H1 (cell line): ENCODE results near the gene PTBP3. TPM values are rescaled to one million over a fixed set of nuclear protein-coding genes. Genes with fewer than 3 reads are reported as not detected.

ENCODE experiments used
- CTCF ChIA-PET: fragments of 300-600 bp; sonication (Branson Sonifier 250); formaldehyde crosslinking; loops from one replicate; lab custom pipeline; 2021; ENCODE audit not compliant: partially characterized antibody; lab: Charles Lee
- POLR2A ChIA-PET: fragments of 300-600 bp; sonication (Branson Sonifier 250); formaldehyde crosslinking; loops from one replicate; lab custom pipeline; 2021; ENCODE audit warnings: inconsistent platforms; ENCODE audit not compliant: partially characterized antibody; lab: Charles Lee
- DNase-seq, 2 experiments: peaks; one replicate each; pipeline versions ENCODE4 v3.0.0 to v3.0.0-alpha.2; 2010 to 2022; ENCODE audit warnings: low spot score in 2 of 2, low read depth in 1 of 2, mixed read lengths in 1 of 2
- FAIRE-seq: peaks from 2 replicates; lab custom pipeline; 2011; peaks lifted over from hg19 to GRCh38; lab: Jason Lieb, UNC
- H2AFZ ChIP-seq: 2 replicates; pipeline ENCODE4 v1.8.1; 2012; ENCODE audit warnings: low read length, inconsistent platforms
- H2AK5ac ChIP-seq: 2 replicates; pipeline ENCODE4 v1.6.1; 2013; ENCODE audit warnings: low read depth, low read length
- H2BK120ac ChIP-seq: replicated peaks from 2 replicates; pipeline ENCODE3; 2013; ENCODE audit warnings: low read depth, low read length, inconsistent platforms
- H2BK12ac ChIP-seq: 2 replicates; pipeline ENCODE4 v1.6.1; 2013; ENCODE audit warnings: low read depth, low read length
- H2BK15ac ChIP-seq: 2 replicates; pipeline ENCODE4 v1.6.1; 2013; ENCODE audit warnings: low read length
- H2BK20ac ChIP-seq: 2 replicates; pipeline ENCODE4 v1.6.1; 2013; ENCODE audit warnings: low read length
- H2BK5ac ChIP-seq: 2 replicates; pipeline ENCODE4 v1.6.1; 2013; ENCODE audit warnings: low read depth, low read length
- H3K14ac ChIP-seq: 2 replicates; pipeline ENCODE4 v1.6.1; 2013; ENCODE audit warnings: inconsistent platforms; ENCODE audit not compliant: insufficient read length
- H3K18ac ChIP-seq: 2 replicates; pipeline ENCODE4 v1.6.1; 2013; ENCODE audit warnings: low read length; ENCODE audit errors: extremely low read depth
- H3K23ac ChIP-seq: 2 replicates; pipeline ENCODE4 v1.6.1; 2013; ENCODE audit warnings: inconsistent platforms; ENCODE audit not compliant: insufficient read length
- H3K23me2 ChIP-seq: 2 replicates; pipeline ENCODE4 v1.6.1; 2013; ENCODE audit warnings: low read depth, low read length
- H3K27ac ChIP-seq: 2 replicates; pipeline ENCODE4 v1.6.1; 2011; ENCODE audit warnings: low read depth, low read length, inconsistent platforms
- H3K27me3 ChIP-seq, 4 experiments: replicated peaks in 1 of 4; 1 replicate in 1 of 4; 2 replicates in 3 of 4; pipeline versions ENCODE4 v1.6.1 to v1.8.1; 2011 to 2013; ENCODE audit warnings: low read length in 3 of 4, mild to moderate bottlenecking in 3 of 4, inconsistent platforms in 2 of 4, mixed read lengths in 2 of 4, moderate library complexity in 1 of 4; ENCODE audit not compliant: control insufficient read depth in 3 of 4, insufficient read depth in 3 of 4; ENCODE audit errors: extremely low read depth in 1 of 4
- H3K36me3 ChIP-seq, 4 experiments: 2 replicates each; pipeline versions ENCODE4 v1.6.1 to v1.8.1; 2011 to 2013; ENCODE audit warnings: mild to moderate bottlenecking in 4 of 4, low read length in 3 of 4, moderate library complexity in 2 of 4, control low read depth in 1 of 4, inconsistent platforms in 1 of 4; ENCODE audit not compliant: insufficient read depth in 4 of 4, control insufficient read depth in 2 of 4
- H3K4ac ChIP-seq: replicated peaks from 2 replicates; pipeline ENCODE3; 2013; ENCODE audit warnings: low read length, low read depth, mixed read lengths, inconsistent platforms; ENCODE audit not compliant: insufficient read length
- H3K4me1 ChIP-seq, 4 experiments: replicated peaks in 1 of 4; 1 replicate in 1 of 4; 2 replicates in 3 of 4; pipeline versions ENCODE4 v1.6.1 to v1.8.1; 2011 to 2013; ENCODE audit warnings: low read length in 3 of 4, inconsistent platforms in 2 of 4, mixed read lengths in 1 of 4; ENCODE audit not compliant: insufficient read depth in 4 of 4, control insufficient read depth in 3 of 4
- H3K4me2 ChIP-seq, 2 experiments: 2 replicates each; pipeline versions ENCODE4 v1.6.1 to v1.8.1; 2011 to 2013; ENCODE audit warnings: low read depth in 2 of 2, low read length in 2 of 2, control low read depth in 1 of 2, inconsistent platforms in 1 of 2, mild to moderate bottlenecking in 1 of 2; ENCODE audit not compliant: insufficient read depth in 1 of 2
- H3K4me3 ChIP-seq, 4 experiments: fragments of 200-600, 300-600 bp in 1 of 4; sonication (generic), shearing (Covaris generic), sonication (Bioruptor Twin) in 1 of 4; 2 replicates each; pipeline versions ENCODE4 v1.5.1 to v1.8.1; 2011 to 2016; ENCODE audit warnings: low read length in 4 of 4, low read depth in 3 of 4, control low read depth in 2 of 4, inconsistent platforms in 2 of 4, mild to moderate bottlenecking in 2 of 4, mixed read lengths in 1 of 4, moderate library complexity in 1 of 4; ENCODE audit not compliant: insufficient read depth in 2 of 4; ENCODE audit errors: extremely low read depth in 1 of 4
- H3K56ac ChIP-seq: replicated peaks from 2 replicates; pipeline ENCODE3; 2013; ENCODE audit warnings: low read depth, mild to moderate bottlenecking, mixed read lengths, low read length, inconsistent platforms; ENCODE audit not compliant: insufficient read length
- H3K79me1 ChIP-seq: 2 replicates; pipeline ENCODE4 v1.6.1; 2013; ENCODE audit warnings: low read depth, low read length, control low read depth
- H3K79me2 ChIP-seq, 2 experiments: 2 replicates each; pipeline versions ENCODE4 v1.6.1 to v1.8.1; 2012 to 2013; ENCODE audit warnings: low read length in 2 of 2, mild to moderate bottlenecking in 2 of 2, inconsistent platforms in 1 of 2; ENCODE audit not compliant: insufficient read depth in 2 of 2, control insufficient read depth in 1 of 2
- H3K9ac ChIP-seq, 4 experiments: replicated peaks in 1 of 4; 1 replicate in 1 of 4; 2 replicates in 3 of 4; pipeline versions ENCODE4 v1.6.1 to v1.8.1; 2011 to 2013; ENCODE audit warnings: low read depth in 3 of 4, low read length in 3 of 4, control low read depth in 2 of 4, mild to moderate bottlenecking in 2 of 4, moderate library complexity in 2 of 4, inconsistent platforms in 1 of 4; ENCODE audit errors: extremely low read depth in 1 of 4
- H3K9me3 ChIP-seq, 2 experiments: 2 replicates each; pipeline versions ENCODE4 v1.6.1 to v1.8.1; 2012 to 2013; ENCODE audit warnings: mild to moderate bottlenecking in 2 of 2, moderate library complexity in 2 of 2, control low read depth in 1 of 2, inconsistent platforms in 1 of 2, low read depth in 1 of 2, low read length in 1 of 2, mixed read lengths in 1 of 2; ENCODE audit not compliant: insufficient read depth in 2 of 2
- H4K20me1 ChIP-seq, 2 experiments: replicated peaks in 1 of 2; 2 replicates each; pipeline versions ENCODE3 to v1.8.1; 2011 to 2013; ENCODE audit warnings: inconsistent platforms in 2 of 2, low read length in 2 of 2, mild to moderate bottlenecking in 1 of 2; ENCODE audit not compliant: insufficient read depth in 2 of 2, control insufficient read depth in 1 of 2
- H4K5ac ChIP-seq: 2 replicates; pipeline ENCODE4 v1.6.1; 2013; ENCODE audit warnings: low read length, low read depth, mixed read lengths, inconsistent platforms; ENCODE audit not compliant: insufficient read length
- H4K8ac ChIP-seq: 2 replicates; pipeline ENCODE4 v1.8.0; 2013; ENCODE audit warnings: mild to moderate bottlenecking, moderate library complexity, low read length, inconsistent platforms; ENCODE audit not compliant: insufficient read depth; ENCODE audit errors: extremely low read depth
- H4K91ac ChIP-seq: replicated peaks from 2 replicates; pipeline ENCODE3; 2013; ENCODE audit warnings: low read length, mixed read lengths, inconsistent platforms; ENCODE audit not compliant: insufficient read length
- HDAC2 ChIP-seq, 2 experiments: fragments of 300-600 bp in 1 of 2; sonication (generic) in 1 of 2; IDR thresholded peaks; 2 replicates each; pipeline ENCODE4 v1.6.1; 2011 to 2012; ENCODE audit warnings: low read depth in 2 of 2, low read length in 2 of 2, mild to moderate bottlenecking in 2 of 2, moderate library complexity in 2 of 2, borderline replicate concordance in 1 of 2, inconsistent platforms in 1 of 2
- KDM1A ChIP-seq: fragments of 200-600, 300-600 bp; sonication (generic); IDR thresholded peaks from 2 replicates; pipeline ENCODE4 v1.7.1; 2016; ENCODE audit warnings: mild to moderate bottlenecking, low read length, borderline replicate concordance
- RFX5 ChIP-seq: IDR thresholded peaks from 2 replicates; pipeline ENCODE4 v1.6.1; 2011; ENCODE audit warnings: low read depth, low read length, improper control_type of control experiment, borderline replicate concordance
- USF2 ChIP-seq: IDR thresholded peaks from 2 replicates; pipeline ENCODE4 v1.6.1; 2011; ENCODE audit warnings: low read length, improper control_type of control experiment
- WGBS, 2 experiments: shearing (Covaris generic) in 1 of 2; methylation state at CpG; one replicate each; pipeline versions ENCODE4 v1.1.6 to v1.1.7; 2013 to 2015; ENCODE audit warnings: low lambda C conversion rate in 2 of 2, mixed read lengths in 2 of 2, inconsistent platforms in 1 of 2, low coverage in 1 of 2, missing lambda C conversion rate in 1 of 2; ENCODE audit not compliant: insufficient replicate concordance in 2 of 2, insufficient coverage in 1 of 2, insufficient read length in 1 of 2; ENCODE audit errors: extremely low coverage in 1 of 2, missing lambda C conversion rate in 1 of 2; 5-methylcytosine and 5-hydroxymethylcytosine counted together
- long read RNA-seq, 2 experiments: library from RNA in 1 of 2; library from capped mRNA in 1 of 2; stranded (forward); transcript quantifications; one replicate each; pipeline ENCODE4 v2.0.0, GENCODE V29; 2021; ENCODE audit warnings: inconsistent platforms in 1 of 2
- polyA minus RNA-seq, 3 experiments: library from RNA; depleted of rRNA, polyadenylated mRNA; stranded (reverse); fragments of >200 nt; gene quantifications; 1 replicate in 2 of 3; 2 replicates in 1 of 3; pipeline ENCODE4 v1.2.3, GENCODE V29; 2011
- polyA plus RNA-seq, 7 experiments: library from polyadenylated mRNA; depleted of rRNA in 3 of 7; stranded (reverse) in 5 of 7; unstranded in 2 of 7; fragments of >200 nt in 5 of 7; fragments of 200-250 nt in 2 of 7; gene quantifications; 1 replicate in 5 of 7; 2 replicates in 1 of 7; 4 replicates in 1 of 7; pipeline versions ENCODE4 v1.2.1 to v1.2.3, GENCODE V29; 2011 to 2013; ENCODE audit warnings: missing spikeins in 2 of 7, mixed read lengths in 2 of 7
- total RNA-seq: library from RNA; stranded (reverse); fragmentation: NEBNext Ultra II Directional; extraction: Animal tissue kit (Norgen Biotek cat#: 25700); gene quantifications from 2 replicates; pipeline ENCODE4 v1.2.1, GENCODE V29; 2021

PTBP3 gene, protein sequence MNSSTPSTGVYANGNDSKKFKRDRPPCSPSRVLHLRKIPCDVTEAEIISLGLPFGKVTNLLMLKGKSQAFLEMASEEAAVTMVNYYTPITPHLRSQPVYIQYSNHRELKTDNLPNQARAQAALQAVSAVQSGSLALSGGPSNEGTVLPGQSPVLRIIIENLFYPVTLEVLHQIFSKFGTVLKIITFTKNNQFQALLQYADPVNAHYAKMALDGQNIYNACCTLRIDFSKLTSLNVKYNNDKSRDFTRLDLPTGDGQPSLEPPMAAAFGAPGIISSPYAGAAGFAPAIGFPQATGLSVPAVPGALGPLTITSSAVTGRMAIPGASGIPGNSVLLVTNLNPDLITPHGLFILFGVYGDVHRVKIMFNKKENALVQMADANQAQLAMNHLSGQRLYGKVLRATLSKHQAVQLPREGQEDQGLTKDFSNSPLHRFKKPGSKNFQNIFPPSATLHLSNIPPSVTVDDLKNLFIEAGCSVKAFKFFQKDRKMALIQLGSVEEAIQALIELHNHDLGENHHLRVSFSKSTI
- total RNA-seq (104 and 124 TPM in 2 replicates), polyA plus RNA-seq (2011; rRNA removed) (51.0 and 87.8 TPM in 2 replicates), polyA minus RNA-seq (2011; rRNA and poly(A)+ RNA removed) (168 and 239 TPM in 2 replicates)
- polyA plus RNA-seq (2011; cell fraction: cytosol; rRNA removed): 35.2 TPM
- 22.6 TPM for polyA plus RNA-seq (2011; cell fraction: nucleus; rRNA removed)
- polyA plus RNA-seq (2012, experiment 1 of 2): 15.7 to 34.2 TPM (median 28.2 TPM) in 4 replicates
- polyA plus RNA-seq (2012, experiment 2 of 2): 2.9 TPM
- 48.2 TPM for polyA plus RNA-seq (2013, experiment 1 of 2)
- polyA plus RNA-seq (2013, experiment 2 of 2): 46.7 TPM
- 51.4 TPM for polyA minus RNA-seq (2011; cell fraction: cytosol; rRNA and poly(A)+ RNA removed)
- polyA minus RNA-seq (2011; cell fraction: nucleus; rRNA and poly(A)+ RNA removed): 56.7 TPM
- long read RNA-seq, experiment 1, full-length matches to known transcripts: 2 of 45 reads
- long read RNA-seq, experiment 1, partial matches to known transcripts: 2 of 45 reads
- long read RNA-seq, experiment 1, other reads (novel, unspliced or antisense): 41 of 45 reads
- long read RNA-seq, experiment 2, full-length matches to known transcripts: 2 of 15 reads
- long read RNA-seq, experiment 2, partial matches to known transcripts: 2 of 15 reads
- long read RNA-seq, experiment 2, other reads (novel, unspliced or antisense): 11 of 15 reads

DNA sequence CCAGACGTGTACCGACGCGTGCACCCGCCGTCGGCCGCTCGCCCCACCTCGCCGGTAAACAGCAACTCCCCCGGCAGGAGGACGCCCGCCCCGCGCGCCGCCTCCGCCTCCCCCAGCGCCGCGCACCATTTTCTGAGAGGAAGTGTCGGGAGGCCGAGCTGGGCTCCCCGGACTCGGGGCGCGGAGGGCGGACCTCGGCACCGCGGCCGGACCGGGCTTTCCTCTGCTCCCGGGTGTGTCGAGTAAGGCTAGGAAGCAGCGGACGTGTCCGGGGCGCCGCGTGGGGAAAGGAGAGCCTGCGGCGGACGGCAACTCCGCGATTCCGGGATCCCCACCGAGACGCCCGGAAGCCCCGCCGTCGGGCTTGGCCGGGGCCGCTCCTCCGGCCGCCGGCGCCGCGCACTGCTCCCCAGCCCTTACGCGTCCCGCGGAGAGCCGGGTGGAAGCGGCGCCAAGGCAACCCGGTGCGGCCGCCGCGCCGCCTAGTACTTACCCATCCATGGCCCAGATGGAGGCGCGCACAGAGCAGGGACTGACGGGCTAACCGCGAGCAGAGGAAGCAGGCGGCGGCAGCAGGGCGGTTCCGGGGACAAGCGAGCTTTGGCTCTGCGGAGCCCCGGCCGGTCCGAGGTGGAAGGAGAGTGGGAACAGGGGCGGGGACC, at the start of gene PTBP3:
TSS of gene PTBP3 (minus strand) at position 643 of the 662 bp plus-strand sequence. CDS start 35,754 bp downstream, outside the sequence.
- WGBS, 2 experiments: 1% methylated on average over 54 of the region's 90 CpGs; no CpG with 5 or more reads in 1 of the 2 experiments
- peaks cover 0 to 4% of the 10 kb centered on the region in 2 experiments for H4K20me1 ChIP-seq
- POLR2A ChIA-PET: interaction anchor here (1.0 to 1.4 kb wide), 5 partner anchors 8 to 153 kb away, joined by 3 to 5 read pairs (median 3); partner anchors contain the start of gene KIAA1958
- peak within 1 kb of the TSS; percentile 95; the same call in 1 of the 2 replicates for H2BK5ac ChIP-seq
- H4K91ac ChIP-seq: peak within 1 kb of the TSS; percentile 65
- H3K4me3 ChIP-seq: peak within 1 kb of the TSS; percentile 79 to 94 (median 84)
- H3K56ac ChIP-seq: peak within 1 kb of the TSS; percentile 96
- peak within 1 kb of the TSS; percentile 98 for H3K18ac ChIP-seq
- H3K4me2 ChIP-seq: peak within 1 kb of the TSS; percentile 62 to 87
- H3K4me1 ChIP-seq: peaks cover 0 to 6% (median 0%) of the 10 kb centered on the region in 4 experiments; a peak in 3 of 7 replicates
- no peaks in the 10 kb centered on the region for H3K9me3 ChIP-seq
- CTCF ChIA-PET: interaction anchor here (0.6 to 1.8 kb wide), 15 partner anchors 8 to 556 kb away, joined by 3 to 7 read pairs (median 3); no protein-coding TSS in a partner anchor
- no peak within 1 kb of the TSS for H3K23ac ChIP-seq
- peak within 1 kb of the TSS; percentile 43 for H2BK120ac ChIP-seq
- H3K9ac ChIP-seq: peak within 1 kb of the TSS; percentile 72 to 88 (median 78)
- no peak within 1 kb of the TSS for H2AK5ac ChIP-seq
- H2AFZ ChIP-seq: peak within 1 kb of the TSS; percentile 19; the same call in 1 of the 2 replicates
- no peak within 1 kb of the TSS for H3K14ac ChIP-seq
- peaks cover 2% of the 10 kb centered on the region; the same call in 1 of the 2 replicates for H3K23me2 ChIP-seq
- H2BK20ac ChIP-seq: no peak within 1 kb of the TSS
- DNase-seq (peak in 1 of 2 experiments; percentile 79), FAIRE-seq (no peak)
- peak within 1 kb of the TSS; percentile 37; the same call in 1 of the 2 replicates for H2BK15ac ChIP-seq
- H3K79me2 ChIP-seq: peaks cover 10 to 44% of the 10 kb centered on the region in 2 experiments
- peak within 1 kb of the TSS; percentile 83 for H3K27ac ChIP-seq
- H3K27me3 ChIP-seq: no peaks in the 10 kb centered on the region
- H3K4ac ChIP-seq: peak within 1 kb of the TSS; percentile 96
- peaks cover 2% of the 10 kb centered on the region; the same call in 1 of the 2 replicates for H3K79me1 ChIP-seq
- H2BK12ac ChIP-seq: no peak within 1 kb of the TSS
- no peaks in the 10 kb centered on the region for H3K36me3 ChIP-seq
- peak within 1 kb of the TSS; percentile 97 for H4K5ac ChIP-seq
- H4K8ac ChIP-seq: peak within 1 kb of the TSS; percentile 99
- TF ChIP-seq KDM1A: no peak
- TF ChIP-seq HDAC2 (IDR thresholded peaks at IDR 0.05; ENCODE audit: borderline replicate concordance in 1 of 2, low read depth in 2 of 2, low read length in 2 of 2): peak in 1 of 2 experiments; percentile 82; a peak in 1 of 4 replicates
- TF ChIP-seq USF2: no peak
- TF ChIP-seq RFX5: no peak
